ENCODE results near the gene BOD1.

The BOD1 gene

GRCh38 chr5:173640156-173640804 lies 23.8 kb upstream of the BOD1 start:
- no peak for TF ChIP-seq CTCF (IDR thresholded peaks at IDR 0.05; ENCODE audit: insufficient read depth, low read depth, low read length, missing control alignments)
- no peak overlapping the region for H3K4me3 ChIP-seq (ENCODE audit: low read length)
- no peak for DNase-seq (ENCODE audit: low read depth)

DNA sequence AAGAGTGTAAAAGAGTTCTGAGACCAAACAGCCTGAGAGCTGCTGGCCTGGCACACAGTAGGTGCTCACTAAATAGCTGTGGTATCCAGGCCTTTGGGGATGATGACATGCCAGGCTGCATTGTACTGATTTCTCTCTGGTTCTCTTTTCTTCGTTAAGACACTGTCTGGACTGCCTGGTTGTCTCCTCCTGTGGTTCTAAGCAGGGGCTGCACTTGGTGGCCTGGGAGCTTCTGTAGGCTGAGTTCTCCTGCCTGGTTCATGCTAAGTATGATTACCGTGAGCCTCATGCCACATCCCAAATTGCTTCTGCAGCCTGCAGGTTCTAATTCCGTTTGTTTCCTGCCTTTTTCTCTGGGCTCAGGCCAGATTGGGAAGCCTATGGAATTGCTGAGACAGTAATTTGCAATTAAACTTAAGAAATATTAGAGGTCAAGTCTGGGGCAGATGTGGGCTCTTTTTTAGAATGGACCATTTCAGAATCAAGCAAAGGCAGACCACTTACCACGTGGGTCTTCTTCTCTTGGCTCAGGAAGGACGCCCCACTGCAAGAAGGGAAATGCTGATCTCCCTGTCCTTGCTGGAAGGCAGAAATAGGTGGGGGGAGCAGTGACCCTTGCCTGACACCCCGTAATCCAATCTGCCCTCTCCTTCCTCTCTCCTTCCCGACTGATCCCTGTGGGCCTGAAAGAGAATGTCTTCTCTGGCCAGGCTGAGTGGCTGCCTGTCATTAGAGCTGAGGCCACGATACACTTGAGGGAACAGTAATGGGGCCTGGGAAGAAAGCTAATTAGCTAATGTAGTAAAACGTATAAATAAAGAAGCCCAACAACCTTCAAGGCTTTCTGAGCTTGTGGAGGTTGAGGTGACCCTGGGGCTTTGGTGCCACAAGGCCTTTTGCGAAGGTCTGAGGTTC lies 21.9 kb upstream of the BOD1 start:
- no peak for TF ChIP-seq CTCF (IDR thresholded peaks at IDR 0.05; ENCODE audit: insufficient read depth, low read depth, low read length, missing control alignments)
- no peak for DNase-seq (ENCODE audit: low read depth)

GRCh38 chr5:173637340-173637739 lies 20.9 kb upstream of the BOD1 start:
- DNase-seq (ENCODE audit: low read depth) = no peak
- TF ChIP-seq CTCF (IDR thresholded peaks at IDR 0.05; ENCODE audit: insufficient read depth, low read depth, low read length, missing control alignments) = no peak
- no peak overlapping the region for H3K4me3 ChIP-seq (ENCODE audit: low read length)

More for the DNA sequence above, 21.9 kb upstream of the BOD1 start:
- no peak overlapping the region for H3K4me3 ChIP-seq (ENCODE audit: low read length)

DNA sequence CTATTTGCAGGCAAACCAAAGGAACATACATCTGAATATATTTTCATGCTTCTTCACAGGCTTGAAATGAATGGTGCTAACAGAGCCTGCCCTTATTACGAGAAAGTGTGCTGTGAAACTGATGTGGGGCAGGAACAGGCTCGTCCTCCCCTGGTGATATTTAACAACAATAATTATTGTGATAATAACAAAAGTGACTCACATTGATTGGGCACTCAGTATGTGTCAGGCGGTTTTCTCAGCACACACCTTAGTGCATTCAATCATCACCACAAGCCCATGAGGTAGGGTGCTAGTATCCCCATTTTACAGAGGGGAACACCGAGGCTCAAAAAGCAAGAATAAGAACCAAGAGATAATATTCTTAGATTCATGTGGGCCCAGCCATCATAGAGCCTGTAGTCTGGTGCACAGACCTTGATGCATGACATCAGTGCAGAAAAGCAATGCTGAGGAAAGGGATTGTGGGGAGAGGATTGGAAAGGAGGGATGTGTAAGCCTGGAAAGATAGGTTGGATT lies 18.1 kb upstream of the BOD1 start:
- TF ChIP-seq CTCF (IDR thresholded peaks at IDR 0.05; ENCODE audit: insufficient read depth, low read depth, low read length, missing control alignments) = no peak
- DNase-seq (ENCODE audit: low read depth) = peak; percentile 59
- H3K4me3 ChIP-seq (ENCODE audit: low read length) = no peak overlapping the region

DNA sequence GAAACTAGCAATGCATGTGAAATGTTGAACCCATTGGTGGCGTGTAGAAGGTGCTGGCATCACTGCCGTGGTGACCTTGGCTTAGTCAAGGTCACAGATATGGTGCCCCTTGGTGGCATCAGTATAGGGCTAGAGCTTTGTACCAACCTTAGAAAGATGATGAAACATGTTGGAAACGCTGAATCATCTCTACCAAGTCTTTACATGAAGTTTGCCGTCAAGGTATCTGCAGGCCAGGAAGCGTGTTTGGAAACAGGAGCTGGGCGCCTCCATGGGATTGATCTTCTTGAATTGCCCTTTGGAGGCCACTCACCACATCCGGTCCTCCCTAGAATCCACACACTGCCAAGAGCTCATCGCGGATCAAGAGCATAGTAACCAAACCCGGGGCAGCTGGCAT lies 16.9 kb upstream of the BOD1 start:
- no peak for TF ChIP-seq CTCF (IDR thresholded peaks at IDR 0.05; ENCODE audit: insufficient read depth, low read depth, low read length, missing control alignments)

DNA sequence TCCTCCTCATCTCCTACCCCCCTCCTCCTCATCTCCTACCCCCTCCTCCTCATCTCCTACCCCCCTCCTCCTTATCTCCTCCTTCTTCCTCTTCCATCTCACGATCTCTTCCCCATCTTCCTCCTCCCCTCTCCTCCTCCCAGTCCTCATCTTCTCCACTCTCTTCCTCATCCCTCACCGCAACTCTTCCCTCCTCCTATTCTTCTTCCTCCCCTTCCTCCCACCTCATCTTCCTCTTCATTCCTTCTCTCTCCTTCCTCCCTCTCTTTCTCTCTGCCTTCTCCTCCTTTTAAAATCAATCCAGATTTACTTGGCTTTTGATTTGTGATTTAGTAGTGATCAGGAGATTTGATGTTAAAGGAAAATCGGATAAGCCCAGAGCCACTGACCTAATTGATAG lies 15.0 kb upstream of the BOD1 start:
- TF ChIP-seq CTCF (IDR thresholded peaks at IDR 0.05; ENCODE audit: insufficient read depth, low read depth, low read length, missing control alignments) = no peak
- H3K4me3 ChIP-seq (ENCODE audit: low read length) = no peak overlapping the region
- no peak for DNase-seq (ENCODE audit: low read depth)

More for the DNA sequence above, 16.9 kb upstream of the BOD1 start:
- DNase-seq (ENCODE audit: low read depth) = peak; percentile 83
- H3K4me3 ChIP-seq (ENCODE audit: low read length) = no peak overlapping the region

All from epithelial cell of esophagus (primary cell).